HG03378 (cell line): Measurements from ENCODE around the gene C1QL4.
"Not testable (repeated sequence)": the region's sequence is repeated elsewhere in the genome, so short reads cannot be mapped to it uniquely, and the experiment has no call there.

ENCODE experiments used
- ATAC-seq: cut with Tn5 transposase; IDR thresholded peaks from one replicate; pipeline ENCODE4 v1.9.1; 2021; ENCODE audit warnings: mild to moderate bottlenecking, moderate library complexity; ENCODE audit not compliant: unreplicated experiment

C1QL4 gene

GRCh38 chr12:49334681-49335080, 2.3 kb downstream of the C1QL4 start:
- no peak for ATAC-seq

- no peak for ATAC-seq
These were observed 2.8 kb downstream of the C1QL4 start for GRCh38 chr12:49334226-49334625.

GRCh38 chr12:49333778-49334177, 3.2 kb downstream of the C1QL4 start:
- ATAC-seq = not testable (repeated sequence)

GRCh38 chr12:49332891-49333371, 4.1 kb downstream of the C1QL4 start:
- ATAC-seq = no peak

- no peak for ATAC-seq
These were observed 4.5 kb downstream of the C1QL4 start for GRCh38 chr12:49332441-49332861.

- ATAC-seq = no peak
These were observed 5.4 kb downstream of the C1QL4 start for GRCh38 chr12:49331380-49332222.

- ATAC-seq = no peak
These were observed 6.2 kb downstream of the C1QL4 start for GRCh38 chr12:49330631-49331379.

GRCh38 chr12:49330032-49330619, 6.9 kb downstream of the C1QL4 start:
- ATAC-seq = no peak

GRCh38 chr12:49328816-49329215, 8.2 kb downstream of the C1QL4 start:
- ATAC-seq = no peak

- ATAC-seq = no peak
These were observed 9.1 kb downstream of the C1QL4 start for GRCh38 chr12:49327887-49328286.

- ATAC-seq = no peak
These were observed 9.6 kb downstream of the C1QL4 start for GRCh38 chr12:49327368-49327767.

GRCh38 chr12:49325606-49326005, 11.4 kb downstream of the C1QL4 start:
- ATAC-seq = no peak

- ATAC-seq = no peak
These were observed 13.4 kb downstream of the C1QL4 start for GRCh38 chr12:49323524-49324097.

- peak; percentile 94 for ATAC-seq
These were observed 14.1 kb downstream of the C1QL4 start, which contains the start of gene TROAP for GRCh38 chr12:49322708-49323523. Gene TROAP, plus strand, starts transcription at chr12:49323255. Its CDS starts 354 bp downstream, at chr12:49323609.

GRCh38 chr12:49322367-49322707, 14.7 kb downstream of the C1QL4 start:
- no peak for ATAC-seq

GRCh38 chr12:49320411-49321103, 16.4 kb downstream of the C1QL4 start:
- not testable (repeated sequence) for ATAC-seq

GRCh38 chr12:49317118-49317517, 19.9 kb downstream of the C1QL4 start:
- ATAC-seq = not testable (repeated sequence)

GRCh38 chr12:49314811-49315210, 22.2 kb downstream of the C1QL4 start:
- no peak for ATAC-seq

- ATAC-seq = not testable (repeated sequence)
These were observed 26.5 kb downstream of the C1QL4 start for GRCh38 chr12:49310451-49311000.
